GM12892 (cell line): ENCODE results near the gene SLAMF9.

Source experiments
- POLR2A ChIP-seq: IDR thresholded peaks from 2 replicates; pipeline ENCODE4 v1.6.1; 2011; ENCODE audit warnings: low read depth, low read length, control low read depth
- POLR2AphosphoS5 ChIP-seq: IDR thresholded peaks from 2 replicates; pipeline ENCODE4 v1.6.1; 2011; ENCODE audit warnings: low read depth, low read length, control low read depth
- TAF1 ChIP-seq: IDR thresholded peaks from 2 replicates; pipeline ENCODE4 v1.6.1; 2011; ENCODE audit warnings: low read depth, mild to moderate bottlenecking, control low read depth, low read length, borderline replicate concordance

DNA sequence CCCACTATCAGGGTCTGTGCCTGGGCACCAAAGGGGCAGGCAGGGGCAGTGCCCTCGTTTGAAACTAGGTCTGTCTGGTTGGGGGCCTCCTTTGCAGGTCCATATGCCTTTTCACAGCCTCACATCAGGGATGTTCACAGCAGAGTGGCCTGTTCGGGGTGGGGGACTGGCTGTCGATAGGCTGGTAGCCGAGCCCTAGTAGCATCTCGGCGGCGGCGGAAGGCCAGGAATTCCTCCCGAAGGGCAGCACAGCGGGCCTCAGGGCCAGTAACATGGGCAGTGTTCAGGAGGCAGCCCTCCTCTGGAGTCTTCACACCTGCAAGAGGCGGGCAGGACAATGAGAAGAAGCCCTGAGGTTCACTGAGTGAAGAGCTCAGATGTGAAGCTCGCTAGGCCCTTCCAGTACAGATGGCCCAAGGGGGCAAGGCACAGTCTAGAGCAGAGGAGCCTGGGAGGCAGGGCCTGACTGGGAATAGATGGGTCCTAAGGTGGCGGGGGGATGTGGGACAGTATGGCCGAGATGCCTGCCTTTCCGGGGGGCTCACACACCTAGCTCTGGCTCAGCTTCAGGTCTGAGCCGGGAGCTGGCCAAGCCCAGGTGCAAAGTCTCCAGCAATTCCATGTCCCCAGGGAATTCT lies 26.7 kb downstream of the SLAMF9 start:
- TF ChIP-seq POLR2A (no peak), POLR2AphosphoS5 (no peak), TAF1 (no peak)
